SK-N-SH (cell line): ENCODE results near the gene ST6GALNAC3. TPM values are rescaled to one million over a fixed set of nuclear protein-coding genes. Genes with fewer than 3 reads are reported as not detected.

Experiments used
- CTCF ChIA-PET: fragments of 300-600, 350-600 bp; formaldehyde crosslinking; extraction: SDS; loops from one replicate; lab custom pipeline; 2021; lab: Yijun Ruan, JAX
- POLR2A ChIA-PET: fragments of 350-600 bp; sonication (Branson Sonifier 250); formaldehyde crosslinking; extraction: SDS; loops from one replicate; lab custom pipeline; 2020; ENCODE audit warnings: antibody characterized with exemption, inconsistent platforms; lab: Yijun Ruan, JAX
- DNase-seq: peaks from one replicate; pipeline ENCODE4 v3.0.0; 2012
- H2AFZ ChIP-seq: fragments of 200-600 bp; sonication (generic); 2 replicates; pipeline ENCODE4 v1.8.1; 2016; ENCODE audit warnings: antibody characterized with exemption, mild to moderate bottlenecking, low read depth
- H3F3A ChIP-seq: fragments of 200-600 bp; sonication (generic); replicated peaks from 2 replicates; pipeline ENCODE3; 2016; ENCODE audit warnings: antibody characterized with exemption, mild to moderate bottlenecking; ENCODE audit not compliant: insufficient read depth
- H3K27ac ChIP-seq, 2 experiments: fragments of 200-500 bp in 1 of 2; fragments of 200-600 bp in 1 of 2; sonication (Bioruptor generic) in 1 of 2; sonication (generic), shearing (Covaris generic) in 1 of 2; 2 replicates each; pipeline versions ENCODE4 v1.5.1 to v1.6.1; 2014 to 2016; ENCODE audit warnings: low read depth in 2 of 2, inconsistent platforms in 1 of 2, low read length in 1 of 2, mild to moderate bottlenecking in 1 of 2, mixed read lengths in 1 of 2
- H3K27me3 ChIP-seq: fragments of 200-600 bp; sonication (generic), shearing (Covaris generic); 2 replicates; pipeline ENCODE4 v1.6.1; 2016; ENCODE audit warnings: mixed run types; ENCODE audit not compliant: insufficient read depth
- H3K36me3 ChIP-seq, 2 experiments: fragments of 200-500 bp in 1 of 2; fragments of 200-600 bp in 1 of 2; sonication (Bioruptor generic) in 1 of 2; sonication (generic) in 1 of 2; replicated peaks in 1 of 2; 2 replicates each; pipeline versions ENCODE3 to v1.5.1; 2014 to 2016; ENCODE audit warnings: low read length in 1 of 2, mild to moderate bottlenecking in 1 of 2; ENCODE audit not compliant: insufficient read depth in 2 of 2, control insufficient read depth in 1 of 2
- H3K4me1 ChIP-seq, 2 experiments: fragments of 200-500 bp in 1 of 2; fragments of 200-600 bp in 1 of 2; sonication (Bioruptor generic) in 1 of 2; sonication (generic), shearing (Covaris generic) in 1 of 2; 2 replicates each; pipeline versions ENCODE4 v1.5.1 to v1.6.1; 2014 to 2016; ENCODE audit warnings: low read depth in 1 of 2, low read length in 1 of 2, mixed run types in 1 of 2; ENCODE audit not compliant: insufficient read depth in 2 of 2, control insufficient read depth in 1 of 2
- H3K4me2 ChIP-seq: fragments of 200-600 bp; sonication (generic), shearing (Covaris generic); 2 replicates; pipeline ENCODE4 v1.6.1; 2017; ENCODE audit warnings: mixed run types
- H3K4me3 ChIP-seq, 2 experiments: fragments of 200-500 bp in 1 of 2; fragments of 200-600 bp in 1 of 2; sonication (Bioruptor generic) in 1 of 2; sonication (generic), shearing (Covaris generic) in 1 of 2; 2 replicates each; pipeline versions ENCODE4 v1.5.1 to v1.8.1; 2014 to 2016; ENCODE audit warnings: low read depth in 2 of 2, inconsistent platforms in 1 of 2, low read length in 1 of 2, mild to moderate bottlenecking in 1 of 2, mixed read lengths in 1 of 2, moderate library complexity in 1 of 2
- H3K79me2 ChIP-seq: fragments of 200-600 bp; sonication (generic); 2 replicates; pipeline ENCODE4 v1.8.1; 2017; ENCODE audit warnings: mild to moderate bottlenecking; ENCODE audit not compliant: insufficient read depth
- H3K9ac ChIP-seq: fragments of 200-600 bp; sonication (generic); 2 replicates; pipeline ENCODE4 v1.6.1; 2017; ENCODE audit warnings: mixed run types
- H3K9me2 ChIP-seq: fragments of 200-600 bp; sonication (generic); 2 replicates; pipeline ENCODE4 v1.6.1; 2017; ENCODE audit warnings: mixed run types
- H3K9me3 ChIP-seq: fragments of 200-600 bp; sonication (generic); 2 replicates; pipeline ENCODE4 v1.6.1; 2017; ENCODE audit warnings: mixed run types, mild to moderate bottlenecking, moderate library complexity
- H4K20me1 ChIP-seq: fragments of 200-600 bp; sonication (generic); 2 replicates; pipeline ENCODE4 v1.6.1; 2017; ENCODE audit warnings: mild to moderate bottlenecking, mixed run types; ENCODE audit not compliant: insufficient read depth
- ELF1 ChIP-seq: IDR thresholded peaks from 2 replicates; pipeline ENCODE4 v1.4.0; 2012
- FOSL2 ChIP-seq: IDR thresholded peaks from 2 replicates; pipeline ENCODE4 v1.4.0; 2012; ENCODE audit warnings: low read depth, mild to moderate bottlenecking, moderate library complexity, borderline replicate concordance
- FOXM1 ChIP-seq: IDR thresholded peaks from 2 replicates; pipeline ENCODE4 v1.4.0; 2012; ENCODE audit warnings: low read depth, mild to moderate bottlenecking
- GABPA ChIP-seq: IDR thresholded peaks from 2 replicates; pipeline ENCODE4 v1.4.0; 2012; ENCODE audit warnings: low read depth, mild to moderate bottlenecking
- JUND ChIP-seq: IDR thresholded peaks from 2 replicates; pipeline ENCODE4 v1.4.0; 2012
- MEF2A ChIP-seq: IDR thresholded peaks from 2 replicates; pipeline ENCODE4 v1.4.0; 2012; ENCODE audit warnings: low read depth, borderline replicate concordance
- MXI1 ChIP-seq: IDR thresholded peaks from 2 replicates; pipeline ENCODE4 v1.6.1; 2012; ENCODE audit warnings: mild to moderate bottlenecking, low read depth, low read length, improper control_type of control experiment
- NFIC ChIP-seq: IDR thresholded peaks from 2 replicates; pipeline ENCODE4 v1.4.0; 2012; ENCODE audit warnings: borderline replicate concordance
- RAD21 ChIP-seq: IDR thresholded peaks from 2 replicates; pipeline ENCODE4 v1.6.1; 2012; ENCODE audit warnings: mild to moderate bottlenecking, low read length
- RCOR1 ChIP-seq: fragments of 150-350 bp; IDR thresholded peaks from 2 replicates; pipeline ENCODE4 v1.6.1; 2017; ENCODE audit warnings: antibody characterized with exemption, low read length
- RFX5 ChIP-seq: IDR thresholded peaks from 2 replicates; pipeline ENCODE4 v1.6.1; 2012; ENCODE audit warnings: mild to moderate bottlenecking, improper control_type of control experiment, low read length
- RXRA ChIP-seq: IDR thresholded peaks from 2 replicates; pipeline ENCODE4 v1.4.0; 2012; ENCODE audit warnings: low read depth, mild to moderate bottlenecking, borderline replicate concordance
- SIN3A ChIP-seq: IDR thresholded peaks from 2 replicates; pipeline ENCODE4 v1.6.1; 2012; ENCODE audit warnings: low read depth, mild to moderate bottlenecking, low read length, moderate library complexity, borderline replicate concordance
- TCF12 ChIP-seq: IDR thresholded peaks from 2 replicates; pipeline ENCODE4 v1.4.0; 2012
- USF1 ChIP-seq: IDR thresholded peaks from 2 replicates; pipeline ENCODE4 v1.4.0; 2012; ENCODE audit warnings: low read depth, borderline replicate concordance
- USF2 ChIP-seq: fragments of 150-350 bp; IDR thresholded peaks from 2 replicates; pipeline ENCODE4 v1.6.1; 2017; ENCODE audit warnings: antibody characterized with exemption, low read length, low read depth, borderline replicate concordance
- YY1 ChIP-seq: IDR thresholded peaks from 2 replicates; pipeline ENCODE4 v1.4.0; 2012; ENCODE audit warnings: low read depth, mild to moderate bottlenecking
- WGBS: methylation state at CpG from one replicate; pipeline ENCODE4 v1.1.6; 2017; ENCODE audit warnings: low lambda C conversion rate; 5-methylcytosine and 5-hydroxymethylcytosine counted together
- polyA plus RNA-seq, 3 experiments: library from polyadenylated mRNA; depleted of rRNA; stranded (reverse); fragments of >200 nt; gene quantifications; 2 replicates each; pipeline ENCODE4 v1.2.3, GENCODE V29; 2012
- TF ChIP-seq, protein P1 (sequence below): IDR thresholded peaks from 2 replicates; pipeline ENCODE4; 2012
- TF ChIP-seq, protein P2 (sequence below): IDR thresholded peaks from 2 replicates; pipeline ENCODE4 v1.6.1; 2012; ENCODE audit warnings: mild to moderate bottlenecking, low read depth, low read length, moderate library complexity
- TF ChIP-seq, protein P3 (sequence below): fragments of 150-350 bp; IDR thresholded peaks from 2 replicates; pipeline ENCODE4 v1.6.1; 2016; ENCODE audit warnings: mild to moderate bottlenecking, low read depth, low read length
- TF ChIP-seq, protein P4 (sequence below): fragments of 200-600 bp; sonication (generic); IDR thresholded peaks from 2 replicates; pipeline ENCODE4 v1.6.1; 2017; ENCODE audit warnings: antibody characterized with exemption, mild to moderate bottlenecking, moderate library complexity

The ST6GALNAC3 gene
- polyA plus RNA-seq, 1 of the 3 experiments (the other 2 are of a cell fraction): 8.1 TPM

DNA sequence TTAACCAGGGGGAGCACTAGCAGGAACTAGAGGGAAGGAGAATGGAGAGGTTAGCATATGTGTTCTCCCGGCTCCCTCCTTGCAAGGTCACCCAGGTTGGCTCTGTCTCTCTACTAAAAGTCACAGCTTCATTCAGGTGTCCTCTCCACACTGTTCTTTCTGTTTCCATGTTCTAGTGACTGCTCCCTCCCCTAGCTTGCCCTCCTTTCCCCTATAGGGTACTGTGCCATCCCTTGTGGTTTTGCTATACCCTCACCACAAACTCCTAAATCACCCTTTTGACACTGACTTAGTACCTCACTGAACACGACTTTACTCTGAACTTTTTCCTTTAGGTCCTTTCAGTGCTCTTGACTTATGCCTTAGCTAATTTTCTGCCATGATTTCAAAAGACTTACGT lies 389.3 kb downstream of the ST6GALNAC3 start (continued):
- TF ChIP-seq, protein P1, sequence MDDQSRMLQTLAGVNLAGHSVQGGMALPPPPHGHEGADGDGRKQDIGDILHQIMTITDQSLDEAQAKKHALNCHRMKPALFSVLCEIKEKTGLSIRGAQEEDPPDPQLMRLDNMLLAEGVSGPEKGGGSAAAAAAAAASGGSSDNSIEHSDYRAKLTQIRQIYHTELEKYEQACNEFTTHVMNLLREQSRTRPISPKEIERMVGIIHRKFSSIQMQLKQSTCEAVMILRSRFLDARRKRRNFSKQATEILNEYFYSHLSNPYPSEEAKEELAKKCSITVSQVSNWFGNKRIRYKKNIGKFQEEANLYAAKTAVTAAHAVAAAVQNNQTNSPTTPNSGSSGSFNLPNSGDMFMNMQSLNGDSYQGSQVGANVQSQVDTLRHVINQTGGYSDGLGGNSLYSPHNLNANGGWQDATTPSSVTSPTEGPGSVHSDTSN: no peak
- TF ChIP-seq SIN3A: no peak

GRCh38 chr1:76465030-76465429 lies 390.5 kb downstream of the ST6GALNAC3 start:
- Histone ChIP-seq H3K9me2 (no peaks in the 10 kb centered on the region), H2AFZ (no peak overlapping the region; the same call in 1 of the 2 replicates)
- WGBS: 44% methylated on average over 2 of the region's 2 CpGs
- TF ChIP-seq MEF2A (peak; percentile 69; the same call in 1 of the 2 replicates), USF1 (no peak), SIN3A (no peak), TCF12 (peak; percentile 35; the same call in 1 of the 2 replicates), FOXM1 (no peak), GABPA (no peak), JUND (peak; percentile 29), NFIC (no peak), RCOR1 (no peak), RFX5 (no peak), USF2 (no peak), RAD21 (no peak), MXI1 (no peak), YY1 (no peak), RXRA (peak; percentile 63), ELF1 (no peak), FOSL2 (peak; percentile 63)
- TF ChIP-seq, protein P2, sequence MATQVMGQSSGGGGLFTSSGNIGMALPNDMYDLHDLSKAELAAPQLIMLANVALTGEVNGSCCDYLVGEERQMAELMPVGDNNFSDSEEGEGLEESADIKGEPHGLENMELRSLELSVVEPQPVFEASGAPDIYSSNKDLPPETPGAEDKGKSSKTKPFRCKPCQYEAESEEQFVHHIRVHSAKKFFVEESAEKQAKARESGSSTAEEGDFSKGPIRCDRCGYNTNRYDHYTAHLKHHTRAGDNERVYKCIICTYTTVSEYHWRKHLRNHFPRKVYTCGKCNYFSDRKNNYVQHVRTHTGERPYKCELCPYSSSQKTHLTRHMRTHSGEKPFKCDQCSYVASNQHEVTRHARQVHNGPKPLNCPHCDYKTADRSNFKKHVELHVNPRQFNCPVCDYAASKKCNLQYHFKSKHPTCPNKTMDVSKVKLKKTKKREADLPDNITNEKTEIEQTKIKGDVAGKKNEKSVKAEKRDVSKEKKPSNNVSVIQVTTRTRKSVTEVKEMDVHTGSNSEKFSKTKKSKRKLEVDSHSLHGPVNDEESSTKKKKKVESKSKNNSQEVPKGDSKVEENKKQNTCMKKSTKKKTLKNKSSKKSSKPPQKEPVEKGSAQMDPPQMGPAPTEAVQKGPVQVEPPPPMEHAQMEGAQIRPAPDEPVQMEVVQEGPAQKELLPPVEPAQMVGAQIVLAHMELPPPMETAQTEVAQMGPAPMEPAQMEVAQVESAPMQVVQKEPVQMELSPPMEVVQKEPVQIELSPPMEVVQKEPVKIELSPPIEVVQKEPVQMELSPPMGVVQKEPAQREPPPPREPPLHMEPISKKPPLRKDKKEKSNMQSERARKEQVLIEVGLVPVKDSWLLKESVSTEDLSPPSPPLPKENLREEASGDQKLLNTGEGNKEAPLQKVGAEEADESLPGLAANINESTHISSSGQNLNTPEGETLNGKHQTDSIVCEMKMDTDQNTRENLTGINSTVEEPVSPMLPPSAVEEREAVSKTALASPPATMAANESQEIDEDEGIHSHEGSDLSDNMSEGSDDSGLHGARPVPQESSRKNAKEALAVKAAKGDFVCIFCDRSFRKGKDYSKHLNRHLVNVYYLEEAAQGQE: no peak
- TF ChIP-seq, protein P1: 0 out of 2 replicates have a peak, but pooled peaks have one; percentile 7
- TF ChIP-seq, protein P3, sequence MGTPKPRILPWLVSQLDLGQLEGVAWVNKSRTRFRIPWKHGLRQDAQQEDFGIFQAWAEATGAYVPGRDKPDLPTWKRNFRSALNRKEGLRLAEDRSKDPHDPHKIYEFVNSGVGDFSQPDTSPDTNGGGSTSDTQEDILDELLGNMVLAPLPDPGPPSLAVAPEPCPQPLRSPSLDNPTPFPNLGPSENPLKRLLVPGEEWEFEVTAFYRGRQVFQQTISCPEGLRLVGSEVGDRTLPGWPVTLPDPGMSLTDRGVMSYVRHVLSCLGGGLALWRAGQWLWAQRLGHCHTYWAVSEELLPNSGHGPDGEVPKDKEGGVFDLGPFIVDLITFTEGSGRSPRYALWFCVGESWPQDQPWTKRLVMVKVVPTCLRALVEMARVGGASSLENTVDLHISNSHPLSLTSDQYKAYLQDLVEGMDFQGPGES: no peak
- TF ChIP-seq, protein P4, sequence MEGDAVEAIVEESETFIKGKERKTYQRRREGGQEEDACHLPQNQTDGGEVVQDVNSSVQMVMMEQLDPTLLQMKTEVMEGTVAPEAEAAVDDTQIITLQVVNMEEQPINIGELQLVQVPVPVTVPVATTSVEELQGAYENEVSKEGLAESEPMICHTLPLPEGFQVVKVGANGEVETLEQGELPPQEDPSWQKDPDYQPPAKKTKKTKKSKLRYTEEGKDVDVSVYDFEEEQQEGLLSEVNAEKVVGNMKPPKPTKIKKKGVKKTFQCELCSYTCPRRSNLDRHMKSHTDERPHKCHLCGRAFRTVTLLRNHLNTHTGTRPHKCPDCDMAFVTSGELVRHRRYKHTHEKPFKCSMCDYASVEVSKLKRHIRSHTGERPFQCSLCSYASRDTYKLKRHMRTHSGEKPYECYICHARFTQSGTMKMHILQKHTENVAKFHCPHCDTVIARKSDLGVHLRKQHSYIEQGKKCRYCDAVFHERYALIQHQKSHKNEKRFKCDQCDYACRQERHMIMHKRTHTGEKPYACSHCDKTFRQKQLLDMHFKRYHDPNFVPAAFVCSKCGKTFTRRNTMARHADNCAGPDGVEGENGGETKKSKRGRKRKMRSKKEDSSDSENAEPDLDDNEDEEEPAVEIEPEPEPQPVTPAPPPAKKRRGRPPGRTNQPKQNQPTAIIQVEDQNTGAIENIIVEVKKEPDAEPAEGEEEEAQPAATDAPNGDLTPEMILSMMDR: no peak

More at GRCh38 chr1:76465030-76465429, 390.5 kb downstream of the ST6GALNAC3 start:
- Histone ChIP-seq H4K20me1 (no peaks in the 10 kb centered on the region), H3K27ac (peak overlapping the region in 1 of 2 experiments; percentile 64; a peak in 2 of 4 replicates), H3K36me3 (no peaks in the 10 kb centered on the region), H3K4me2 (no peak overlapping the region), H3K79me2 (no peaks in the 10 kb centered on the region), H3K4me1 (peaks cover 2 to 8% of the 10 kb centered on the region in 2 experiments; a peak in 3 of 4 replicates), H3F3A (peaks cover 14% of the 10 kb centered on the region), H3K27me3 (no peaks in the 10 kb centered on the region), H3K9ac (no peak overlapping the region; the same call in 1 of the 2 replicates), H3K4me3 (no peak overlapping the region), H3K9me3 (no peaks in the 10 kb centered on the region)
- CTCF ChIA-PET: no interaction called here
- POLR2A ChIA-PET: no interaction called here
- DNase-seq: no peak
